ENCODE data around the gene ZNF764.

- TF ChIP-seq POLR2AphosphoS5 (IDR thresholded peaks at IDR 0.05) (no peak), POLR2A (IDR thresholded peaks at IDR 0.05) (no peak)
- TF ChIP-seq, protein P1, sequence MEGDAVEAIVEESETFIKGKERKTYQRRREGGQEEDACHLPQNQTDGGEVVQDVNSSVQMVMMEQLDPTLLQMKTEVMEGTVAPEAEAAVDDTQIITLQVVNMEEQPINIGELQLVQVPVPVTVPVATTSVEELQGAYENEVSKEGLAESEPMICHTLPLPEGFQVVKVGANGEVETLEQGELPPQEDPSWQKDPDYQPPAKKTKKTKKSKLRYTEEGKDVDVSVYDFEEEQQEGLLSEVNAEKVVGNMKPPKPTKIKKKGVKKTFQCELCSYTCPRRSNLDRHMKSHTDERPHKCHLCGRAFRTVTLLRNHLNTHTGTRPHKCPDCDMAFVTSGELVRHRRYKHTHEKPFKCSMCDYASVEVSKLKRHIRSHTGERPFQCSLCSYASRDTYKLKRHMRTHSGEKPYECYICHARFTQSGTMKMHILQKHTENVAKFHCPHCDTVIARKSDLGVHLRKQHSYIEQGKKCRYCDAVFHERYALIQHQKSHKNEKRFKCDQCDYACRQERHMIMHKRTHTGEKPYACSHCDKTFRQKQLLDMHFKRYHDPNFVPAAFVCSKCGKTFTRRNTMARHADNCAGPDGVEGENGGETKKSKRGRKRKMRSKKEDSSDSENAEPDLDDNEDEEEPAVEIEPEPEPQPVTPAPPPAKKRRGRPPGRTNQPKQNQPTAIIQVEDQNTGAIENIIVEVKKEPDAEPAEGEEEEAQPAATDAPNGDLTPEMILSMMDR (IDR thresholded peaks at IDR 0.05): no peak
Observed at GRCh38 chr16:30510376-30510938, 47.7 kb downstream of the ZNF764 start.
